ENCODE data around the gene UNC119.

UNC119 gene

GRCh38 chr17:28527859-28528258 lies 24.6 kb downstream of the UNC119 start:
- Histone ChIP-seq H3K4me1 (ENCODE audit: control insufficient read depth in 1 of 2, insufficient read depth in 1 of 2, low read depth in 1 of 2, low read length in 1 of 2) (no peaks in the 10 kb centered on the region), H3K27me3 (no peaks in the 10 kb centered on the region), H3K27ac (no peak overlapping the region), H3K9me3 (no peaks in the 10 kb centered on the region), H3K4me3 (ENCODE audit: low read depth in 1 of 2, low read length in 1 of 2) (no peak overlapping the region), H3K36me3 (no peaks in the 10 kb centered on the region)
- TF ChIP-seq CTCF (IDR thresholded peaks at IDR 0.05) = no peak

GRCh38 chr17:28527181-28527681 lies 25.2 kb downstream of the UNC119 start:
- no peaks in the 10 kb centered on the region for H3K4me1 ChIP-seq (ENCODE audit: control insufficient read depth in 1 of 2, insufficient read depth in 1 of 2, low read depth in 1 of 2, low read length in 1 of 2)
- no peak overlapping the region for H3K27ac ChIP-seq
- no peak for TF ChIP-seq CTCF (IDR thresholded peaks at IDR 0.05)
- H3K4me3 ChIP-seq (ENCODE audit: low read depth in 1 of 2, low read length in 1 of 2) = no peak overlapping the region
- no peaks in the 10 kb centered on the region for H3K36me3 ChIP-seq
- no peaks in the 10 kb centered on the region for H3K9me3 ChIP-seq
- no peaks in the 10 kb centered on the region for H3K27me3 ChIP-seq

- Histone ChIP-seq H3K27me3 (no peaks in the 10 kb centered on the region), H3K9me3 (no peaks in the 10 kb centered on the region), H3K4me1 (ENCODE audit: control insufficient read depth in 1 of 2, insufficient read depth in 1 of 2, low read depth in 1 of 2, low read length in 1 of 2) (no peaks in the 10 kb centered on the region), H3K36me3 (no peaks in the 10 kb centered on the region), H3K27ac (no peak overlapping the region), H3K4me3 (ENCODE audit: low read depth in 1 of 2, low read length in 1 of 2) (no peak overlapping the region)
- TF ChIP-seq CTCF (IDR thresholded peaks at IDR 0.05) = no peak
Observed at GRCh38 chr17:28526381-28526780, 26.0 kb downstream of the UNC119 start.

- Histone ChIP-seq H3K36me3 (no peaks in the 10 kb centered on the region), H3K4me3 (ENCODE audit: low read depth in 1 of 2, low read length in 1 of 2) (no peak overlapping the region), H3K27me3 (no peaks in the 10 kb centered on the region), H3K4me1 (ENCODE audit: control insufficient read depth in 1 of 2, insufficient read depth in 1 of 2, low read depth in 1 of 2, low read length in 1 of 2) (no peaks in the 10 kb centered on the region), H3K9me3 (no peaks in the 10 kb centered on the region), H3K27ac (no peak overlapping the region)
- no peak for TF ChIP-seq CTCF (IDR thresholded peaks at IDR 0.05)
Observed at GRCh38 chr17:28524476-28525424, 27.7 kb downstream of the UNC119 start.

- H3K27me3 ChIP-seq = peaks cover 2% of the 10 kb centered on the region
- H3K4me3 ChIP-seq (ENCODE audit: low read depth in 1 of 2, low read length in 1 of 2) = no peak overlapping the region
- no peaks in the 10 kb centered on the region for H3K36me3 ChIP-seq
- H3K4me1 ChIP-seq (ENCODE audit: control insufficient read depth in 1 of 2, insufficient read depth in 1 of 2, low read depth in 1 of 2, low read length in 1 of 2) = no peaks in the 10 kb centered on the region
- H3K9me3 ChIP-seq = no peaks in the 10 kb centered on the region
- no peak overlapping the region for H3K27ac ChIP-seq
- no peak for TF ChIP-seq CTCF (IDR thresholded peaks at IDR 0.05)
Observed at GRCh38 chr17:28523876-28524275, 28.5 kb downstream of the UNC119 start.

Data from neutrophil (primary cell).